ENCODE results near the gene PRAC1. TPM values are rescaled to one million over a fixed set of nuclear protein-coding genes. Genes with fewer than 3 reads are reported as not detected.

Gene PRAC1
- total and polyA plus RNA-seq, 4 donors, result not detected

DNA sequence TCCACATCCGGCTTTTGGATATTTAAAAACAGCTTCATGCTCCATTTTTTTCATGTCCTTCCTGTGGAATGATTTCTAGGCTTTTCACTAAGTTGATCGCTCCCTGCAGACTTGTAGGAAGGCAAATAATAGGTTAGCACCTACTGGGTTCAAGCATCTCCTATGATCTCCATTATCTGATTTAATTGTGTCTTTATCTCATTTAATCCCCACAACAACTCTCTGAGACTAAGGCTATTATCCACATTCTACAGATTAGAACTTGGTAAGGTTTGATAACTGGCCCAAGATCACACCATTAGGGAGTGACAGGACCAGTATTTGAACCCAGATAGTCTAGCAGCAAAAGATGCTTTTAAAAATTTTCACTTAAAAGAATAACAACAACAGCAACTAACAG lies 50.0 kb downstream of the PRAC1 start:
- Histone ChIP-seq H3K27me3 (ENCODE audit: control insufficient read depth, insufficient read depth, low read length) (peaks cover 2% of the 10 kb centered on the region), H3K27ac (ENCODE audit: low read depth, low read length) (peak overlapping the region; percentile 64), H3K4me1 (ENCODE audit: control insufficient read depth, insufficient read depth, low read length) (peaks cover 9% of the 10 kb centered on the region), H3K36me3 (ENCODE audit: control insufficient read depth, insufficient read depth, low read length) (no peaks in the 10 kb centered on the region), H3K9me3 (ENCODE audit: control insufficient read depth, insufficient read depth, low read length) (no peaks in the 10 kb centered on the region), H3K4me3 (ENCODE audit: low read depth, low read length) (peak overlapping the region; percentile 41)
- WGBS (ENCODE audit: insufficient coverage), result no CpG with 5 or more reads among the region's 2 CpGs
- no peak for DNase-seq (ENCODE audit: low read depth in 4 of 6, low spot score in 6 of 6)

Small RNAs within 50 kb of the gene (small RNA-seq; reads per million reads assigned to genes)
- gene AC091179.2 (ENCODE audit: low replicate concordance), result not detected
- gene COX6B1P2 (ENCODE audit: low replicate concordance), result not detected
- not detected for gene MIR3185 (ENCODE audit: low replicate concordance)
- gene RF02132 (ENCODE audit: low replicate concordance), result not detected
- gene RF02133 (ENCODE audit: low replicate concordance), result not detected
- not detected for gene RN7SL125P (ENCODE audit: low replicate concordance)

Other genes with a start within 250 kb of the PRAC1 start
- gene HOXB1, start 191.5 kb downstream of the PRAC1 start, total RNA-seq, result under 1 TPM in 1 of 2 donors, not detected in 1; 0.20 TPM
- under 1 TPM; 0.16 to 0.32 TPM for gene HOXB1, start 191.5 kb downstream of the PRAC1 start, polyA plus RNA-seq (ENCODE audit: insufficient read length in 2 of 2)
- gene HOXB2, start 177.4 kb downstream of the PRAC1 start, total RNA-seq, result 10 to 100 TPM in 1 of 2 donors, 1 to 10 TPM in 1; 6.6 to 10.2 TPM
- 10 to 100 TPM; 57.3 to 62.4 TPM for gene HOXB2, start 177.4 kb downstream of the PRAC1 start, polyA plus RNA-seq (ENCODE audit: insufficient read length in 2 of 2)
- 1 to 10 TPM; 6.0 to 6.5 TPM for gene HOXB4, start 144.2 kb downstream of the PRAC1 start, total RNA-seq
- 10 to 100 TPM; 13.5 to 16.6 TPM for gene HOXB4, start 144.2 kb downstream of the PRAC1 start, polyA plus RNA-seq (ENCODE audit: insufficient read length in 2 of 2)
- gene HOXB3, start 132.3 kb downstream of the PRAC1 start, total RNA-seq, result 10 to 100 TPM; 23.8 to 48.5 TPM
- gene HOXB3, start 132.3 kb downstream of the PRAC1 start, polyA plus RNA-seq (ENCODE audit: insufficient read length in 2 of 2), result 100 to 1,000 TPM; 141 to 162 TPM
- 1 to 10 TPM; 2.9 to 4.2 TPM for gene HOXB5, start 128.7 kb downstream of the PRAC1 start, total RNA-seq
- gene HOXB5, start 128.7 kb downstream of the PRAC1 start, polyA plus RNA-seq (ENCODE audit: insufficient read length in 2 of 2), result 100 to 1,000 TPM; 108 to 116 TPM
- gene HOXB6, start 117.5 kb downstream of the PRAC1 start, total RNA-seq, result 10 to 100 TPM; 20.2 to 41.3 TPM
- 100 to 1,000 TPM; 132 to 142 TPM for gene HOXB6, start 117.5 kb downstream of the PRAC1 start, polyA plus RNA-seq (ENCODE audit: insufficient read length in 2 of 2)
- gene HOXB7, start 111.5 kb downstream of the PRAC1 start, total RNA-seq, result 10 to 100 TPM; 16.6 to 18.7 TPM
- 10 to 100 TPM; 80.7 to 99.7 TPM for gene HOXB7, start 111.5 kb downstream of the PRAC1 start, polyA plus RNA-seq (ENCODE audit: insufficient read length in 2 of 2)
- 100 to 1,000 TPM in 1 of 2 donors, 10 to 100 TPM in 1; 23.7 to 110 TPM for gene HOXB8, start 107.2 kb downstream of the PRAC1 start, total RNA-seq
- gene HOXB8, start 107.2 kb downstream of the PRAC1 start, polyA plus RNA-seq (ENCODE audit: insufficient read length in 2 of 2), result 100 to 1,000 TPM; 499 to 522 TPM
- gene HOXB9, start 96.2 kb downstream of the PRAC1 start, total RNA-seq, result 10 to 100 TPM; 19.8 to 23.9 TPM
- gene HOXB9, start 96.2 kb downstream of the PRAC1 start, polyA plus RNA-seq (ENCODE audit: insufficient read length in 2 of 2), result 100 to 1,000 TPM; 234 to 413 TPM
- gene PRAC2, start 667 bp upstream of the PRAC1 start, total RNA-seq, result not detected
- not detected for gene PRAC2, start 667 bp upstream of the PRAC1 start, polyA plus RNA-seq (ENCODE audit: insufficient read length in 2 of 2)
- under 1 TPM in 1 of 2 donors, not detected in 1; 0.40 TPM for gene HOXB13, start 6.2 kb upstream of the PRAC1 start, total RNA-seq
- gene HOXB13, start 6.2 kb upstream of the PRAC1 start, polyA plus RNA-seq (ENCODE audit: insufficient read length in 2 of 2), result not detected
- gene TTLL6, start 94.7 kb upstream of the PRAC1 start, total RNA-seq, result under 1 TPM; 0.30 to 0.61 TPM
- gene TTLL6, start 94.7 kb upstream of the PRAC1 start, polyA plus RNA-seq (ENCODE audit: insufficient read length in 2 of 2), result under 1 TPM; 0.22 to 0.32 TPM
- 10 to 100 TPM; 37.3 to 46.0 TPM for gene CALCOCO2, start 108.5 kb upstream of the PRAC1 start, total RNA-seq
- gene CALCOCO2, start 108.5 kb upstream of the PRAC1 start, polyA plus RNA-seq (ENCODE audit: insufficient read length in 2 of 2), result 10 to 100 TPM; 41.1 to 59.0 TPM
- 10 to 100 TPM; 47.6 to 79.5 TPM for gene ATP5MC1, start 170.3 kb upstream of the PRAC1 start, total RNA-seq
- gene ATP5MC1, start 170.3 kb upstream of the PRAC1 start, polyA plus RNA-seq (ENCODE audit: insufficient read length in 2 of 2), result 100 to 1,000 TPM; 212 to 213 TPM
- 10 to 100 TPM; 54.1 to 65.6 TPM for gene UBE2Z, start 185.9 kb upstream of the PRAC1 start, total RNA-seq
- gene UBE2Z, start 185.9 kb upstream of the PRAC1 start, polyA plus RNA-seq (ENCODE audit: insufficient read length in 2 of 2), result 10 to 100 TPM; 80.4 to 89.3 TPM
- gene SNF8, start 222.3 kb upstream of the PRAC1 start, total RNA-seq, result 10 to 100 TPM; 34.6 to 80.4 TPM
- gene SNF8, start 222.3 kb upstream of the PRAC1 start, polyA plus RNA-seq (ENCODE audit: insufficient read length in 2 of 2), result 100 to 1,000 TPM in 1 of 2 donors, 10 to 100 TPM in 1; 94.9 to 108 TPM
- not detected for gene GIP, start 246.1 kb upstream of the PRAC1 start, total RNA-seq
- not detected for gene GIP, start 246.1 kb upstream of the PRAC1 start, polyA plus RNA-seq (ENCODE audit: insufficient read length in 2 of 2)